Mammary epithelial cell (primary cell): ENCODE measurements around the gene SMARCB1.

Source experiments
- EZH2 ChIP-seq: IDR thresholded peaks from 2 replicates; pipeline ENCODE4 v1.6.1; 2012; ENCODE audit warnings: low read length, inconsistent platforms, borderline replicate concordance
- TF ChIP-seq, protein P1 (sequence below), 2 donors: IDR thresholded peaks in 1 of 2; conservative IDR thresholded peaks in 1 of 2; 2 replicates each; pipeline ENCODE4 v1.5.1; 2011 to 2012; ENCODE audit warnings: inconsistent platforms in 2 of 2, low read length in 2 of 2, mild to moderate bottlenecking in 2 of 2, control low read depth in 1 of 2, low read depth in 1 of 2; ENCODE audit not compliant: insufficient read depth in 1 of 2; ENCODE audit errors: extremely low read depth in 1 of 2

DNA sequence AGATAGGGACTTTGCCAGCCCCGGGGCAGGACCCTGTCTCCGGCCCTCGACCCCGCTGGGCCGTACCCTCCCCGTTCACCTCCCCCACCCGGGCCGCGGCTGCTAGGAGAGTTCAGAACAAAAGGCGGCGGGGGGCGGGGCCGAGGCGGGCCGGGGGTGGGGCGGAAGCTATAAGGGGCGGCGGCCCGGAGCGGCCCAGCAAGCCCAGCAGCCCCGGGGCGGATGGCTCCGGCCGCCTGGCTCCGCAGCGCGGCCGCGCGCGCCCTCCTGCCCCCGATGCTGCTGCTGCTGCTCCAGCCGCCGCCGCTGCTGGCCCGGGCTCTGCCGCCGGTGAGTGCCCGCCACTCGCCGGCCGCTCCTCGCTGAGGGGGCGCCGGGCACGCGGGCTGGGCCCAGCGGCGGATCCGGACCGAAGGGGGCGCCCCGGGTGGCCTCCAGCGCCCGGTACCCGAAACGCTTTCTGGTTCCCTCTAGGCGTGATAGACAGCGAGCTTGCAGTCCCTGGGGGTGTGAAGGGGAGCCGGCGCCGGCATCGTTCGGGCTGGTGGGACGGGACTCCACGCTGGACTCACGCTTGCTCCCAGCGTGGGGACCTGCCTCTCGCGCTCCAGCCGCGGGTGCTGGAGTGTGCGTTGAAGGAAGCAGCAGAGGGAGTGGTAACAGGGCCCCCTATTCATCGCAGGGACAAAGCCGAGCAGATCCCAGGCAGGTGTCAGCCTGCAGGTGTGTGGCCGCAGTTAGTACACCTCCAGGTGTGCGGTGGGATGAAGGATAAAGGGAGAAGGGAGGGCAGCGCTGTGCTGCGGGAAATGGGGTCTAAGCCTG is 13.9 kb upstream of the SMARCB1 start, which contains the start of gene MMP11:
- TF ChIP-seq, protein P1, sequence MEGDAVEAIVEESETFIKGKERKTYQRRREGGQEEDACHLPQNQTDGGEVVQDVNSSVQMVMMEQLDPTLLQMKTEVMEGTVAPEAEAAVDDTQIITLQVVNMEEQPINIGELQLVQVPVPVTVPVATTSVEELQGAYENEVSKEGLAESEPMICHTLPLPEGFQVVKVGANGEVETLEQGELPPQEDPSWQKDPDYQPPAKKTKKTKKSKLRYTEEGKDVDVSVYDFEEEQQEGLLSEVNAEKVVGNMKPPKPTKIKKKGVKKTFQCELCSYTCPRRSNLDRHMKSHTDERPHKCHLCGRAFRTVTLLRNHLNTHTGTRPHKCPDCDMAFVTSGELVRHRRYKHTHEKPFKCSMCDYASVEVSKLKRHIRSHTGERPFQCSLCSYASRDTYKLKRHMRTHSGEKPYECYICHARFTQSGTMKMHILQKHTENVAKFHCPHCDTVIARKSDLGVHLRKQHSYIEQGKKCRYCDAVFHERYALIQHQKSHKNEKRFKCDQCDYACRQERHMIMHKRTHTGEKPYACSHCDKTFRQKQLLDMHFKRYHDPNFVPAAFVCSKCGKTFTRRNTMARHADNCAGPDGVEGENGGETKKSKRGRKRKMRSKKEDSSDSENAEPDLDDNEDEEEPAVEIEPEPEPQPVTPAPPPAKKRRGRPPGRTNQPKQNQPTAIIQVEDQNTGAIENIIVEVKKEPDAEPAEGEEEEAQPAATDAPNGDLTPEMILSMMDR (conservative IDR thresholded peaks at IDR 0.05 in 1 of 2, IDR thresholded peaks at IDR 0.05 in 1 of 2; ENCODE audit: extremely low read depth in 1 of 2, insufficient read depth in 1 of 2, low read depth in 1 of 2, low read length in 2 of 2): no peak
- peak; percentile 31 for TF ChIP-seq EZH2
